ENCODE measurements around the gene B4GALT5.

GRCh38 chr20:49660912-49661311 lies 52.8 kb downstream of the B4GALT5 start:
- TF ChIP-seq, protein P1, sequence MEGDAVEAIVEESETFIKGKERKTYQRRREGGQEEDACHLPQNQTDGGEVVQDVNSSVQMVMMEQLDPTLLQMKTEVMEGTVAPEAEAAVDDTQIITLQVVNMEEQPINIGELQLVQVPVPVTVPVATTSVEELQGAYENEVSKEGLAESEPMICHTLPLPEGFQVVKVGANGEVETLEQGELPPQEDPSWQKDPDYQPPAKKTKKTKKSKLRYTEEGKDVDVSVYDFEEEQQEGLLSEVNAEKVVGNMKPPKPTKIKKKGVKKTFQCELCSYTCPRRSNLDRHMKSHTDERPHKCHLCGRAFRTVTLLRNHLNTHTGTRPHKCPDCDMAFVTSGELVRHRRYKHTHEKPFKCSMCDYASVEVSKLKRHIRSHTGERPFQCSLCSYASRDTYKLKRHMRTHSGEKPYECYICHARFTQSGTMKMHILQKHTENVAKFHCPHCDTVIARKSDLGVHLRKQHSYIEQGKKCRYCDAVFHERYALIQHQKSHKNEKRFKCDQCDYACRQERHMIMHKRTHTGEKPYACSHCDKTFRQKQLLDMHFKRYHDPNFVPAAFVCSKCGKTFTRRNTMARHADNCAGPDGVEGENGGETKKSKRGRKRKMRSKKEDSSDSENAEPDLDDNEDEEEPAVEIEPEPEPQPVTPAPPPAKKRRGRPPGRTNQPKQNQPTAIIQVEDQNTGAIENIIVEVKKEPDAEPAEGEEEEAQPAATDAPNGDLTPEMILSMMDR (IDR thresholded peaks at IDR 0.05): no peak
- no peak for TF ChIP-seq POLR2A (IDR thresholded peaks at IDR 0.05)

Measured in body of pancreas (tissue), 4 donors.